Neuronal stem cell (in vitro differentiated cells): Measurements from ENCODE around the gene KRTAP21-2.
"Not testable (repeated sequence)": the region's sequence is repeated elsewhere in the genome, so short reads cannot be mapped to it uniquely, and the experiment has no call there.

Source experiments
- DNase-seq: peaks from one replicate; pipeline ENCODE4 v3.0.0-alpha.2; 2013; ENCODE audit warnings: low spot score
- H2AFZ ChIP-seq: one replicate; pipeline ENCODE4 v1.6.1; 2013; ENCODE audit warnings: mild to moderate bottlenecking, low read length, inconsistent platforms
- H2AK5ac ChIP-seq: 2 replicates; pipeline ENCODE4 v1.6.1; 2013; ENCODE audit warnings: low read depth, mild to moderate bottlenecking, inconsistent platforms, low read length, moderate library complexity, mixed read lengths
- H2BK120ac ChIP-seq: 2 replicates; pipeline ENCODE4 v1.6.1; 2013; ENCODE audit warnings: low read depth, mild to moderate bottlenecking, inconsistent platforms, low read length, moderate library complexity, mixed read lengths
- H2BK12ac ChIP-seq: one replicate; pipeline ENCODE4 v1.6.1; 2013; ENCODE audit warnings: low read length, inconsistent platforms
- H2BK15ac ChIP-seq: 2 replicates; pipeline ENCODE4 v1.6.1; 2013; ENCODE audit warnings: mild to moderate bottlenecking, low read length, inconsistent platforms, mixed read lengths
- H2BK5ac ChIP-seq: one replicate; pipeline ENCODE4 v1.6.1; 2013; ENCODE audit warnings: inconsistent platforms, mild to moderate bottlenecking, low read length, moderate library complexity
- H3K14ac ChIP-seq: one replicate; pipeline ENCODE4 v1.6.1; 2013; ENCODE audit warnings: low read length, inconsistent platforms
- H3K18ac ChIP-seq: 2 replicates; pipeline ENCODE4 v1.6.1; 2013; ENCODE audit warnings: low read length, inconsistent platforms
- H3K23ac ChIP-seq: 2 replicates; pipeline ENCODE4 v1.6.1; 2013; ENCODE audit warnings: low read depth, mild to moderate bottlenecking, mixed read lengths, low read length, inconsistent platforms; ENCODE audit not compliant: poor library complexity
- H3K27ac ChIP-seq: replicated peaks from 3 replicates; pipeline ENCODE4 v1.5.1; 2013; ENCODE audit warnings: low read length, inconsistent platforms
- H3K27me3 ChIP-seq, 3 experiments: 2 replicates each; pipeline ENCODE4 v1.6.1; 2013; ENCODE audit warnings: low read length in 3 of 3, mild to moderate bottlenecking in 2 of 3, inconsistent platforms in 1 of 3, low read depth in 1 of 3, mixed read lengths in 1 of 3, moderate library complexity in 1 of 3; ENCODE audit not compliant: control insufficient read depth in 3 of 3, insufficient read depth in 3 of 3
- H3K36me3 ChIP-seq, 2 donors: replicated peaks in 1 of 2; 2 replicates each; pipeline ENCODE4 v1.6.1; 2013; ENCODE audit warnings: low read length in 2 of 2; ENCODE audit not compliant: control insufficient read depth in 2 of 2, insufficient read depth in 2 of 2
- H3K4ac ChIP-seq: 2 replicates; pipeline ENCODE4 v1.6.1; 2013; ENCODE audit warnings: inconsistent platforms, mild to moderate bottlenecking, low read length, moderate library complexity
- H3K4me1 ChIP-seq, 2 donors: 1 replicate in 1 of 2; 2 replicates in 1 of 2; pipeline ENCODE4 v1.6.1; 2013; ENCODE audit warnings: low read length in 2 of 2, low read depth in 1 of 2; ENCODE audit not compliant: control insufficient read depth in 2 of 2, insufficient read depth in 1 of 2
- H3K4me2 ChIP-seq: one replicate; pipeline ENCODE4 v1.6.1; 2013; ENCODE audit warnings: mild to moderate bottlenecking, low read length, inconsistent platforms; ENCODE audit not compliant: insufficient read depth, poor library complexity, severe bottlenecking
- H3K4me3 ChIP-seq, 2 donors: 2 replicates each; pipeline ENCODE4 v1.5.1; 2013; ENCODE audit warnings: low read length in 2 of 2, mild to moderate bottlenecking in 2 of 2, inconsistent platforms in 1 of 2, moderate library complexity in 1 of 2
- H3K79me1 ChIP-seq: one replicate; pipeline ENCODE4 v1.6.1; 2013; ENCODE audit warnings: low read depth, mild to moderate bottlenecking, inconsistent platforms, low read length, moderate library complexity
- H3K9ac ChIP-seq: one replicate; pipeline ENCODE4 v1.6.1; 2013; ENCODE audit warnings: mild to moderate bottlenecking, low read depth, low read length, inconsistent platforms; ENCODE audit not compliant: poor library complexity
- H3K9me3 ChIP-seq, 2 donors: replicated peaks in 1 of 2; 2 replicates each; pipeline versions ENCODE3 to v1.6.1; 2013; ENCODE audit warnings: low read length in 2 of 2, mild to moderate bottlenecking in 2 of 2, inconsistent platforms in 1 of 2, low read depth in 1 of 2, mixed read lengths in 1 of 2, moderate library complexity in 1 of 2; ENCODE audit not compliant: control insufficient read depth in 2 of 2, insufficient read depth in 1 of 2
- H4K8ac ChIP-seq: one replicate; pipeline ENCODE4 v1.6.1; 2013; ENCODE audit warnings: low read depth, mild to moderate bottlenecking, inconsistent platforms, low read length, moderate library complexity
- H4K91ac ChIP-seq: one replicate; pipeline ENCODE4 v1.6.1; 2013; ENCODE audit warnings: low read length, low read depth, mild to moderate bottlenecking, inconsistent platforms; ENCODE audit not compliant: poor library complexity
- WGBS, 2 donors: extraction: QIAGEN DNeasy Blood & Tissue Kit; methylation state at CpG; one replicate each; pipeline ENCODE4 v1.1.7; 2013; ENCODE audit warnings: missing lambda C conversion rate in 2 of 2, mixed read lengths in 1 of 2; ENCODE audit not compliant: insufficient read length in 2 of 2, insufficient replicate concordance in 1 of 2; ENCODE audit errors: extremely low coverage in 2 of 2; 5-methylcytosine and 5-hydroxymethylcytosine counted together

Gene KRTAP21-2

GRCh38 chr21:30760776-30761175, 13.7 kb upstream of the KRTAP21-2 start:
- H3K79me1 ChIP-seq: no peaks in the 10 kb centered on the region

GRCh38 chr21:30758306-30758705, 11.2 kb upstream of the KRTAP21-2 start:
- Histone ChIP-seq H4K91ac (no peak overlapping the region), H2BK5ac (no peak overlapping the region), H3K79me1 (no peaks in the 10 kb centered on the region), H2AFZ (no peak overlapping the region), H3K9me3 (no peaks in the 10 kb centered on the region), H3K9ac (no peak overlapping the region), H2BK120ac (no peak overlapping the region), H3K4ac (no peak overlapping the region), H3K4me1 (no peaks in the 10 kb centered on the region), H3K14ac (no peak overlapping the region), H3K36me3 (no peaks in the 10 kb centered on the region), H3K4me2 (no peak overlapping the region), H3K27ac (no peak overlapping the region), H3K27me3 (no peaks in the 10 kb centered on the region), H3K23ac (no peak overlapping the region), H2BK12ac (no peak overlapping the region), H2BK15ac (no peak overlapping the region), H2AK5ac (no peak overlapping the region), H3K4me3 (no peak overlapping the region), H3K18ac (no peak overlapping the region), H4K8ac (no peak overlapping the region)
- WGBS, 2 donors: no CpG with 5 or more reads among the region's 2 CpGs
- no peak for DNase-seq

More at GRCh38 chr21:30760776-30761175, 13.7 kb upstream of the KRTAP21-2 start:
- DNase-seq: no peak
- H4K8ac ChIP-seq: no peak overlapping the region
- H3K23ac ChIP-seq: no peak overlapping the region
- H3K4me1 ChIP-seq: no peaks in the 10 kb centered on the region
- no peak overlapping the region for H2BK5ac ChIP-seq
- no peak overlapping the region for H4K91ac ChIP-seq
- H3K4me2 ChIP-seq: no peak overlapping the region
- no peak overlapping the region for H2BK12ac ChIP-seq
- H3K14ac ChIP-seq: no peak overlapping the region
- no peak overlapping the region for H2AK5ac ChIP-seq
- no peak overlapping the region for H3K18ac ChIP-seq
- H2BK15ac ChIP-seq: no peak overlapping the region
- WGBS, 2 donors: no CpG with 5 or more reads among the region's 2 CpGs
- no peak overlapping the region for H3K4me3 ChIP-seq
- no peaks in the 10 kb centered on the region for H3K9me3 ChIP-seq
- H3K9ac ChIP-seq: no peak overlapping the region
- H3K27me3 ChIP-seq: no peaks in the 10 kb centered on the region
- no peak overlapping the region for H3K27ac ChIP-seq
- H2AFZ ChIP-seq: no peak overlapping the region
- no peak overlapping the region for H2BK120ac ChIP-seq
- no peak overlapping the region for H3K4ac ChIP-seq
- H3K36me3 ChIP-seq: no peaks in the 10 kb centered on the region

DNA sequence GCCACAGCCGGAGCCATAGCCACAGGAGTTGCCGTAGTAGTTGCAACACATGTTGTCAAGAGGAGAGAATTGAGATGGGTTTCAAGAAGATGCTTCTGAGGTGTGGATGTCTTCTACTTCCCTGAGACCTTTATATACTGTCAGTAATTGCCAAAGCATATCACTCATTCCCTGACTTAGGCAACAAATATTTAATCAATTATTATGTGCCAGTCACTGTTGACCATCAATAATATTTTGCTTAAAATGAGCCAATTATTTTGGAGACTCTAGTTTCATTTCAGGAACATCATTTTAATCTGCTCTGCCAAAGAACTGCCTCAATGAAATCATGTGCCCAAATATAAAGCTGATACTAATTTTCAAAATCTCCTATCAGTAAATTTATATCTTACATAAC, 8.3 kb upstream of the KRTAP21-2 start, which contains the start of gene KRTAP21-1:
TSS of gene KRTAP21-1 (minus strand) at position 101 of the 400 bp plus-strand sequence. CDS start at position 51, 50 bp downstream.
- not testable (repeated sequence) for H2AK5ac ChIP-seq, H2BK12ac ChIP-seq, H4K8ac ChIP-seq, H3K18ac ChIP-seq, H2BK5ac ChIP-seq, DNase-seq, H3K4me3 ChIP-seq, H3K4me1 ChIP-seq, H3K4me2 ChIP-seq, H2BK120ac ChIP-seq, H3K27ac ChIP-seq, H3K9ac ChIP-seq, H2BK15ac ChIP-seq, H2AFZ ChIP-seq, H3K4ac ChIP-seq, H3K36me3 ChIP-seq, H3K23ac ChIP-seq, H3K27me3 ChIP-seq, H3K9me3 ChIP-seq, H3K14ac ChIP-seq, H4K91ac ChIP-seq, H3K79me1 ChIP-seq
- no CpG with 5 or more reads among the region's 2 CpGs for WGBS, 2 donors

DNA sequence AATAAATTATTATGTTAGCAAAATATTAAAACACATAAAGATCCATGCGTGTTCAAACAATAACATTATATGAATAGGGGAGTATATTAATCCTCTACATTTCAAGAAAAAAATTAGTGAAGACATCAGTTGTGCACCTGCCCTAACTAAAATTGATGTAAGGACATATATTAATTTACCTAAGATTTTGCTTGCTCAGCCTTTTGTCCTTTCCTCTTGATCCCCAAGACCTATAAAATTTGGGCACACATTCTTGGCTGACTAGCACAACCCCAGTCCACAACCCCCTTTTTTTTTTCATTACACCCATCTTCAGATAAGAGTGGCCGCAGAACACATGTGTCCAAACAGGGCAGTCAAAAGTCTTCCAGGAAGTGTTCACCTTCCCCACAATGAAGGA, 6.6 kb downstream of the KRTAP21-2 start:
- no peaks in the 10 kb centered on the region for H3K36me3 ChIP-seq
- H2BK12ac ChIP-seq: no peak overlapping the region
- H3K4me1 ChIP-seq: no peaks in the 10 kb centered on the region
- no peak overlapping the region for H2AK5ac ChIP-seq
- no peak overlapping the region for H4K91ac ChIP-seq
- no peak for DNase-seq
- no peak overlapping the region for H3K4me3 ChIP-seq
- H3K23ac ChIP-seq: no peak overlapping the region
- no peak overlapping the region for H2AFZ ChIP-seq
- no peak overlapping the region for H2BK120ac ChIP-seq
- no peak overlapping the region for H2BK5ac ChIP-seq
- no peak overlapping the region for H2BK15ac ChIP-seq
- H3K4ac ChIP-seq: no peak overlapping the region
- H3K9me3 ChIP-seq: no peaks in the 10 kb centered on the region
- H3K79me1 ChIP-seq: no peaks in the 10 kb centered on the region
- H3K14ac ChIP-seq: no peak overlapping the region
- H3K9ac ChIP-seq: no peak overlapping the region
- no peak overlapping the region for H3K27ac ChIP-seq
- H4K8ac ChIP-seq: no peak overlapping the region
- no CpG with 5 or more reads among the region's 2 CpGs for WGBS, 2 donors
- H3K4me2 ChIP-seq: no peak overlapping the region
- no peak overlapping the region for H3K18ac ChIP-seq
- no peaks in the 10 kb centered on the region for H3K27me3 ChIP-seq
